Ishikawa (cell line): ENCODE data around the gene AP1G1.

Experiments used
- CEBPB ChIP-seq: IDR thresholded peaks from 2 replicates; pipeline ENCODE4 v1.6.1; 2012
- CREB1 ChIP-seq: IDR thresholded peaks from 2 replicates; pipeline ENCODE4 v1.6.1; 2012; ENCODE audit warnings: low read depth
- EGR1 ChIP-seq: IDR thresholded peaks from 2 replicates; pipeline ENCODE4 v1.6.1; 2012
- EP300 ChIP-seq: IDR thresholded peaks from 2 replicates; pipeline ENCODE4 v1.6.1; 2012; ENCODE audit warnings: borderline replicate concordance
- FOXM1 ChIP-seq: IDR thresholded peaks from 2 replicates; pipeline ENCODE4 v1.6.1; 2012; ENCODE audit warnings: low read depth, borderline replicate concordance
- MAX ChIP-seq: IDR thresholded peaks from 2 replicates; pipeline ENCODE4 v1.6.1; 2012
- NFIC ChIP-seq: IDR thresholded peaks from 2 replicates; pipeline ENCODE4 v1.6.1; 2012
- RAD21 ChIP-seq: IDR thresholded peaks from 2 replicates; pipeline ENCODE4 v1.6.1; 2012; ENCODE audit warnings: low read depth
- REST ChIP-seq: IDR thresholded peaks from 2 replicates; pipeline ENCODE4 v1.6.1; 2012; ENCODE audit warnings: low read depth, mild to moderate bottlenecking
- TAF1 ChIP-seq: IDR thresholded peaks from 2 replicates; pipeline ENCODE4 v1.6.1; 2012; ENCODE audit warnings: low read depth, mild to moderate bottlenecking
- TCF12 ChIP-seq: IDR thresholded peaks from 2 replicates; pipeline ENCODE4 v1.6.1; 2012; ENCODE audit warnings: low read depth
- TEAD4 ChIP-seq: IDR thresholded peaks from 2 replicates; pipeline ENCODE4 v1.6.1; 2012
- USF1 ChIP-seq: IDR thresholded peaks from 2 replicates; pipeline ENCODE4 v1.6.1; 2012
- YY1 ChIP-seq: IDR thresholded peaks from 2 replicates; pipeline ENCODE4 v1.6.1; 2012; ENCODE audit warnings: low read depth
- ZBTB7A ChIP-seq: IDR thresholded peaks from 2 replicates; pipeline ENCODE4 v1.6.1; 2012; ENCODE audit warnings: low read depth

Gene AP1G1

GRCh38 chr16:71775949-71776348 is 32.7 kb downstream of the AP1G1 start:
- no peak for TF ChIP-seq RAD21
- TF ChIP-seq TCF12 = no peak
- TF ChIP-seq NFIC = no peak
- TF ChIP-seq FOXM1 = no peak
- TF ChIP-seq YY1 = no peak

- no peak for TF ChIP-seq EP300
- no peak for TF ChIP-seq CREB1
- no peak for TF ChIP-seq ZBTB7A
- no peak for TF ChIP-seq EGR1
- TF ChIP-seq RAD21 = no peak
- TF ChIP-seq REST = no peak
- TF ChIP-seq FOXM1 = no peak
- no peak for TF ChIP-seq TCF12
- TF ChIP-seq NFIC = no peak
- TF ChIP-seq MAX = no peak
- no peak for TF ChIP-seq TAF1
- no peak for TF ChIP-seq CEBPB
- TF ChIP-seq USF1 = no peak
- TF ChIP-seq TEAD4 = no peak
- no peak for TF ChIP-seq YY1
Observed at GRCh38 chr16:71771571-71771970, 37.1 kb downstream of the AP1G1 start.

GRCh38 chr16:71769222-71769621 is 39.4 kb downstream of the AP1G1 start:
- TF ChIP-seq TAF1 = no peak
- TF ChIP-seq EP300 = no peak
- TF ChIP-seq CEBPB = no peak
- no peak for TF ChIP-seq USF1
- TF ChIP-seq NFIC = no peak
- TF ChIP-seq TEAD4 = no peak
- TF ChIP-seq MAX = no peak
- TF ChIP-seq CREB1 = no peak
- TF ChIP-seq EGR1 = no peak
- no peak for TF ChIP-seq FOXM1
- no peak for TF ChIP-seq REST
- TF ChIP-seq TCF12 = no peak
- TF ChIP-seq RAD21 = no peak
- no peak for TF ChIP-seq ZBTB7A
- no peak for TF ChIP-seq YY1

GRCh38 chr16:71767060-71767900 is 41.4 kb downstream of the AP1G1 start:
- no peak for TF ChIP-seq TAF1

GRCh38 chr16:71762186-71762585 is 46.4 kb downstream of the AP1G1 start:
- TF ChIP-seq EGR1 = no peak
- TF ChIP-seq REST = no peak
- no peak for TF ChIP-seq EP300
- TF ChIP-seq CREB1 = no peak
- no peak for TF ChIP-seq CEBPB
- no peak for TF ChIP-seq RAD21
- TF ChIP-seq TAF1 = no peak
- no peak for TF ChIP-seq YY1
- no peak for TF ChIP-seq TEAD4
- TF ChIP-seq NFIC = no peak
- TF ChIP-seq USF1 = no peak
- no peak for TF ChIP-seq TCF12
- no peak for TF ChIP-seq MAX
- no peak for TF ChIP-seq FOXM1
- TF ChIP-seq ZBTB7A = no peak
